Trophoblast cell (in vitro differentiated cells and primary cell): ENCODE measurements around the gene KCTD15.

Experiments
- DNase-seq, 2 donors: peaks; one replicate each; pipeline ENCODE4 v3.0.0-alpha.2; 2016
- H2AFZ ChIP-seq: 2 replicates; pipeline ENCODE4 v1.6.1; 2013; ENCODE audit warnings: low read length, moderate library complexity, mild to moderate bottlenecking; ENCODE audit not compliant: insufficient read depth, poor library complexity
- H2AK5ac ChIP-seq: 2 replicates; pipeline ENCODE4 v1.6.1; 2013; ENCODE audit warnings: mild to moderate bottlenecking, low read length
- H2BK120ac ChIP-seq: 2 replicates; pipeline ENCODE4 v1.6.1; 2013; ENCODE audit warnings: low read length, mild to moderate bottlenecking, moderate library complexity; ENCODE audit not compliant: insufficient read depth, poor library complexity
- H2BK12ac ChIP-seq: 2 replicates; pipeline ENCODE4 v1.6.1; 2013; ENCODE audit warnings: mild to moderate bottlenecking, low read length, moderate library complexity
- H2BK5ac ChIP-seq: 2 replicates; pipeline ENCODE4 v1.6.1; 2013; ENCODE audit warnings: low read length, low read depth, moderate library complexity, mild to moderate bottlenecking; ENCODE audit not compliant: poor library complexity
- H3K14ac ChIP-seq: 2 replicates; pipeline ENCODE4 v1.6.1; 2013; ENCODE audit warnings: mild to moderate bottlenecking, low read length
- H3K18ac ChIP-seq: 2 replicates; pipeline ENCODE4 v1.6.1; 2013; ENCODE audit warnings: mild to moderate bottlenecking, low read length
- H3K23ac ChIP-seq: 2 replicates; pipeline ENCODE4 v1.6.1; 2013; ENCODE audit warnings: low read length
- H3K27ac ChIP-seq: 2 replicates; pipeline ENCODE4 v1.5.1; 2013; ENCODE audit warnings: low read depth, mild to moderate bottlenecking, inconsistent platforms, low read length, moderate library complexity
- H3K27me3 ChIP-seq: 2 replicates; pipeline ENCODE4 v1.6.1; 2013; ENCODE audit warnings: inconsistent platforms, mild to moderate bottlenecking, low read length, moderate library complexity; ENCODE audit not compliant: insufficient read depth
- H3K36me3 ChIP-seq, 2 experiments: 1 replicate in 1 of 2; 2 replicates in 1 of 2; pipeline ENCODE4 v1.6.1; 2013; ENCODE audit warnings: low read length in 2 of 2, mild to moderate bottlenecking in 2 of 2, moderate library complexity in 1 of 2; ENCODE audit not compliant: insufficient read depth in 2 of 2, control insufficient read depth in 1 of 2
- H3K4ac ChIP-seq: 2 replicates; pipeline ENCODE4 v1.6.1; 2013; ENCODE audit warnings: low read depth, mild to moderate bottlenecking, low read length, moderate library complexity
- H3K4me1 ChIP-seq, 2 experiments: 1 replicate in 1 of 2; 2 replicates in 1 of 2; pipeline ENCODE4 v1.6.1; 2013; ENCODE audit warnings: low read length in 2 of 2, mild to moderate bottlenecking in 2 of 2, moderate library complexity in 1 of 2; ENCODE audit not compliant: insufficient read depth in 2 of 2, control insufficient read depth in 1 of 2
- H3K4me2 ChIP-seq: 2 replicates; pipeline ENCODE4 v1.6.1; 2013; ENCODE audit warnings: inconsistent platforms, mild to moderate bottlenecking, low read length, moderate library complexity
- H3K4me3 ChIP-seq: 2 replicates; pipeline ENCODE4 v1.5.1; 2013; ENCODE audit warnings: mild to moderate bottlenecking, low read depth, low read length, inconsistent platforms
- H3K79me1 ChIP-seq: one replicate; pipeline ENCODE4 v1.6.1; 2013; ENCODE audit warnings: low read length
- H3K79me2 ChIP-seq: 2 replicates; pipeline ENCODE4 v1.6.1; 2013; ENCODE audit warnings: low read length, mild to moderate bottlenecking; ENCODE audit not compliant: control insufficient read depth, insufficient read depth, poor library complexity
- H3K9ac ChIP-seq: 2 replicates; pipeline ENCODE4 v1.6.1; 2013; ENCODE audit warnings: mild to moderate bottlenecking, low read length
- H3K9me3 ChIP-seq: 2 replicates; pipeline ENCODE4 v1.6.1; 2013; ENCODE audit warnings: low read depth, mild to moderate bottlenecking, control low read depth, inconsistent platforms, low read length; ENCODE audit not compliant: insufficient read depth
- H4K12ac ChIP-seq: 2 replicates; pipeline ENCODE4 v1.6.1; 2013; ENCODE audit warnings: low read depth, mild to moderate bottlenecking, low read length, moderate library complexity
- H4K8ac ChIP-seq: 2 replicates; pipeline ENCODE4 v1.6.1; 2013; ENCODE audit warnings: low read depth, mild to moderate bottlenecking, low read length, moderate library complexity
- H4K91ac ChIP-seq: one replicate; pipeline ENCODE4 v1.6.1; 2013; ENCODE audit warnings: low read depth, mild to moderate bottlenecking, low read length, moderate library complexity
- WGBS: extraction: QIAGEN DNeasy Blood & Tissue Kit; methylation state at CpG from one replicate; pipeline ENCODE4 v1.1.7; 2013; ENCODE audit warnings: missing lambda C conversion rate; ENCODE audit not compliant: insufficient read length, insufficient coverage; ENCODE audit errors: extremely low coverage; 5-methylcytosine and 5-hydroxymethylcytosine counted together

The KCTD15 gene

GRCh38 chr19:33826521-33826920, 29.9 kb downstream of the KCTD15 start:
- H2BK12ac ChIP-seq = no peak overlapping the region
- no CpG with 5 or more reads among the region's 7 CpGs for WGBS
- no peak overlapping the region for H3K4ac ChIP-seq
- no peak overlapping the region for H3K18ac ChIP-seq
- H4K91ac ChIP-seq = no peak overlapping the region
- no peak overlapping the region for H2BK120ac ChIP-seq
- H3K4me1 ChIP-seq = peaks cover under 1 to 1% of the 10 kb centered on the region in 2 experiments
- no peaks in the 10 kb centered on the region for H3K36me3 ChIP-seq
- no peaks in the 10 kb centered on the region for H3K9me3 ChIP-seq
- H4K12ac ChIP-seq = no peak overlapping the region
- H3K79me2 ChIP-seq = no peaks in the 10 kb centered on the region
- no peak overlapping the region for H3K4me3 ChIP-seq
- no peak overlapping the region for H2BK5ac ChIP-seq
- H2AFZ ChIP-seq = no peak overlapping the region
- no peak overlapping the region for H3K9ac ChIP-seq
- no peak overlapping the region for H3K23ac ChIP-seq
- H3K79me1 ChIP-seq = no peaks in the 10 kb centered on the region
- no peaks in the 10 kb centered on the region for H3K27me3 ChIP-seq
- no peak overlapping the region for H3K27ac ChIP-seq
- H3K4me2 ChIP-seq = no peak overlapping the region
- DNase-seq = no peak
- H2AK5ac ChIP-seq = no peak overlapping the region
- H3K14ac ChIP-seq = no peak overlapping the region
- H4K8ac ChIP-seq = no peak overlapping the region

GRCh38 chr19:33828266-33829075, 31.8 kb downstream of the KCTD15 start:
- Histone ChIP-seq H4K8ac (no peak overlapping the region), H3K79me1 (no peaks in the 10 kb centered on the region), H3K4me1 (peaks cover 5 to 6% of the 10 kb centered on the region in 2 experiments), H3K14ac (no peak overlapping the region), H3K4ac (no peak overlapping the region), H2BK120ac (no peak overlapping the region), H3K36me3 (no peaks in the 10 kb centered on the region), H4K91ac (no peak overlapping the region), H3K9me3 (no peaks in the 10 kb centered on the region), H3K4me2 (no peak overlapping the region), H4K12ac (no peak overlapping the region), H3K27ac (no peak overlapping the region), H2BK12ac (no peak overlapping the region), H3K9ac (no peak overlapping the region), H3K79me2 (no peaks in the 10 kb centered on the region), H3K18ac (no peak overlapping the region), H3K23ac (no peak overlapping the region), H3K27me3 (no peaks in the 10 kb centered on the region), H3K4me3 (no peak overlapping the region), H2BK5ac (no peak overlapping the region), H2AFZ (no peak overlapping the region), H2AK5ac (no peak overlapping the region)
- no CpG with 5 or more reads among the region's 13 CpGs for WGBS
- DNase-seq = no peak

- no peak for DNase-seq
- no CpG with 5 or more reads among the region's 3 CpGs for WGBS
- Histone ChIP-seq H4K91ac (no peak overlapping the region), H3K79me2 (no peaks in the 10 kb centered on the region), H4K8ac (no peak overlapping the region), H4K12ac (no peak overlapping the region), H3K27me3 (no peaks in the 10 kb centered on the region), H3K4me3 (no peak overlapping the region), H3K9me3 (no peaks in the 10 kb centered on the region), H3K18ac (no peak overlapping the region), H2AFZ (no peak overlapping the region), H3K23ac (no peak overlapping the region), H3K36me3 (no peaks in the 10 kb centered on the region), H2BK120ac (no peak overlapping the region), H3K27ac (no peak overlapping the region), H3K79me1 (no peaks in the 10 kb centered on the region), H3K14ac (no peak overlapping the region), H3K9ac (no peak overlapping the region), H3K4ac (no peak overlapping the region), H3K4me2 (no peak overlapping the region), H2AK5ac (no peak overlapping the region), H2BK5ac (no peak overlapping the region), H3K4me1 (peaks cover 5 to 6% of the 10 kb centered on the region in 2 experiments), H2BK12ac (no peak overlapping the region)
Measured at GRCh38 chr19:33830264-33830663, 33.6 kb downstream of the KCTD15 start.

- no peak overlapping the region for H3K4ac ChIP-seq
- H3K9ac ChIP-seq = no peak overlapping the region
- H3K18ac ChIP-seq = no peak overlapping the region
- H2AK5ac ChIP-seq = no peak overlapping the region
- no peaks in the 10 kb centered on the region for H3K9me3 ChIP-seq
- H3K4me2 ChIP-seq = no peak overlapping the region
- no peaks in the 10 kb centered on the region for H3K79me1 ChIP-seq
- H2BK5ac ChIP-seq = no peak overlapping the region
- H2BK120ac ChIP-seq = no peak overlapping the region
- no peak overlapping the region for H2BK12ac ChIP-seq
- H3K79me2 ChIP-seq = no peaks in the 10 kb centered on the region
- WGBS = no CpG with 5 or more reads among the region's 1 CpG
- no peak overlapping the region for H3K14ac ChIP-seq
- H4K8ac ChIP-seq = no peak overlapping the region
- H3K4me1 ChIP-seq = peaks cover 5 to 6% of the 10 kb centered on the region in 2 experiments
- no peak overlapping the region for H3K23ac ChIP-seq
- H3K36me3 ChIP-seq = no peaks in the 10 kb centered on the region
- no peak overlapping the region for H4K12ac ChIP-seq
- no peaks in the 10 kb centered on the region for H3K27me3 ChIP-seq
- H2AFZ ChIP-seq = no peak overlapping the region
- no peak overlapping the region for H4K91ac ChIP-seq
- no peak overlapping the region for H3K4me3 ChIP-seq
- no peak overlapping the region for H3K27ac ChIP-seq
- no peak for DNase-seq
Measured at GRCh38 chr19:33831825-33832224, 35.2 kb downstream of the KCTD15 start.
